Right hindlimb (tissue), 1 donor: ENCODE results near the gene HCCS.
"Not testable (repeated sequence)": the region's sequence is repeated elsewhere in the genome, so short reads cannot be mapped to it uniquely, and the experiment has no call there.

ENCODE experiments used
- DNase-seq: peaks from one replicate; pipeline ENCODE4 v3.0.0-alpha.2; 2018

The HCCS gene

DNA sequence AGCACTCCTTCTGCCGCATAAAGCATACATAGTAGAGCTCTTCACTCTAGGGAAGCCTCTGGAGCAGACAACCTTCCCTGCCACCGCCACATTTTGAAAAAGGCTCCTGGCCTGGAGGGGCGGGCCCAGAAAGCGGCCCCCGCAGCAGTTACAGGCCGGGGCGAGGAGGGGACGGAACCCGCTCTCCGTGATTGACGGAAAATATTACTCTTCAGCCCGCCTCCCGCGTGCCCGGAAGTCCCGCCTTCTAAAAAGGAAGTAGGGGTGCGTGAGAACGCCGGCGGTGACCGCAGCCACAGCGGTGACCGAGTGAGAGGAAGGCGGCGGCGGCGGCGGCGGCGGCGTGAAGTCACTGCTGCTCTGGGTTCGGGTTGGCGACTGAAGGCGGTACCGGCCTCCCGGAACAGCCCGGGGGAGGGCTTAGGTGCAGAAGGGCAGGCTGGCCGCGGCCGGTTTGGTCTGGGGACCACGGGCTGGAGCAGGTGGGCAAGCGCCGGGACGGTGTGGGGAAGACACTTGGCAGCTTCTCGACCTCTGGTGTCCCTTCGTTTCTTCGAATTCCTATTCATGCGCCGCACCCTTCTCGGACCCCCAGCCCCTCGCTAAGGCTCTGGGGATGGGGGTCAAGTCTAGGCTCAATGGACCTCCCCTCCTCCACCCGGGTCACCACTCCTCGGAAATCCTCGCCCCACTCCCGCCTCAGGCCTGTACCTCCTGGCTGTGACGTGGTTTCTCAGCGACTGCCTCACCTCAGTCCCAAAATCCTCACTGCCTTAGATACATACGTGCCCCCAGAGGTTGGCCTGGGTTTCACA is at the start of gene HCCS:
Gene HCCS (plus strand): TSS at position 296 of the 815 bp plus-strand sequence. CDS start 729 bp downstream, outside the sequence.
- peak; percentile 92 for DNase-seq

DNA sequence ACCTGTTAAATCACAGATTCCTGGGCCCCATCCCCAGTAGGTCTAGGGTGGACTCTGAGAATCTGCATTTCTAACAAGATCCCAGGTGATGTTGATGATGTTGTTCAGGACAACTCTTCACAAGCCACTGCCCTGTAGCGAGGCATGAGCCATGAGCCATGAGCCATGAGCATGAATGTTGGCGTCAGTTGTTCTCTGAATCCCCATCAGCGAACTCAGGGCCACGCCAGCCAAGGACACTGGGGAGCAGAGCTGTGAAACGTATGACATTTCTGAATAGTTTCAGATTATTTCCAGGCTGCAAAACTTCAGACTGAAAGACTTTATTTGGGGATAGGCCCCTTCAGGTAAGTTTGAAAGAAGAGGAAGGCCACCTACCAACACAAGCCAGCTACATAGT is 46.9 kb upstream of the HCCS start:
- no peak for DNase-seq

DNA sequence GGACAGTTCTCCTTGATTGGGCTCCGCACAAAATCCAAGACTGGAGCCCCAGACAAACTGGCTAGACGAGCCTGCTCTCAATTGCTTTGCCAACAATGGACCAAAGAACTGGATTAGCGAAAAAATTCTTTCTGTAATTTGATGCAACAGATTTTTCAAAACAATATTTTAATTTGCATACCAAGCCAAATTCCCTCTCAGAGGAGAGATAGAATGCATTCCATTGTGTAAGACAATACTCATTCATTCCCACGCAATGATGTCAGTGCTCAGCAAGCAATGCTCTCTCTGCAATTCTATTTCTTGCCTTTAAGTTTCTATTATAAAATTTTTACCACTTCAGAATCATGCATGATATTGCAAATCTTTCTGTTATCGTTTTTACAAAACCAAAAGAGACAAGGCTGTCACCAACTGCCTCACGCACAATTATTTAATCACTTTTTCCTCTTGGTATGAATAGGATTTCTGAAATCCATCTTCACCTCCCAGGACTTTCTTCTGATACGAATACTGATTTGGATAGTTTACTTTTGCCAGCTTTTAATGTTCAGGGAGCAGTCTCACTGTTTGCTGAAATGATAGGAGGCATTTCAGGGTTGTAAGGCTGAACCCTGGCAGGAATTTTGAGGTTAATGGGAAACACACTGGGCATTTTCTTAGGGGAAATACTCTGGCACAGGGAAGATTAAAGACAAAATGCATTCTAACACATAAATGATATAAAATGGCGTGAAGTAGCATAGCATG is 46.1 kb upstream of the HCCS start:
- peak; percentile 37 for DNase-seq

DNA sequence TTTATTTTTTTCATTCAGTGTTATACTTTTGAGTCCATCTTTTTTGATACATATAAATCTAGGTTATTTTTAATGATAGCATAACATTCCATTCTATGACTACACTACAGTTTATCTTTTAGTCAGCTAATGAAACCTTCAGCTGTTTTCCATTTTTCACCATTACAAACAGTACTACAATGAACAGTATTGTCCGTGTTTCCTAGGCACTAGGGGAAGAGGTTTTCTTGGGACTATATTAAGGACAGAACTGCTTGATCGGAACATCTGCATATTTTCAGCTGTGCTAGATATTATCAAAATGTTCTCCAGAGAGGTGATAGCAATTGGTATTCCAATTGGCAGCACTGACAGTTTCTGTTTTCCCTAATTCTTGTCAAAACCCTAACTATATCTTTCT is 44.3 kb upstream of the HCCS start:
- DNase-seq: no peak

DNA sequence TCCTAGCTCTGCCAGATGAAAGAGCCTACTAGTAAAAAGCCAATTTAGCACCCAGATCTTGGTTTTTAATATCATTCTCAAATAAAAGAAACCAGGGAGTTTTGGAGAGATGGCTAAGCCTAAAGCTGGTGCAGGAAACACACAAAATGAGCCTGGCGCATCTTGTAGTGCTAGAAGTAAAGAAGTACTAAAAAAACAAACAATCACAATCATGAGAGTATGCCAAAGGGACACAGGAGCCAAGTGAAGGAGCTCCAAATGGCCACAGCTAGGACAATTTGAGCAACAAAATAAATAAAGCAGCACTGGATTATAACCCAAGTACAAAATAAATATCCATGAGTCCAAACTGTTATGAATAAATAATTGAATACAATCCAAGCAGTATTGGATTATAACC is 37.8 kb upstream of the HCCS start:
- DNase-seq: no peak

DNA sequence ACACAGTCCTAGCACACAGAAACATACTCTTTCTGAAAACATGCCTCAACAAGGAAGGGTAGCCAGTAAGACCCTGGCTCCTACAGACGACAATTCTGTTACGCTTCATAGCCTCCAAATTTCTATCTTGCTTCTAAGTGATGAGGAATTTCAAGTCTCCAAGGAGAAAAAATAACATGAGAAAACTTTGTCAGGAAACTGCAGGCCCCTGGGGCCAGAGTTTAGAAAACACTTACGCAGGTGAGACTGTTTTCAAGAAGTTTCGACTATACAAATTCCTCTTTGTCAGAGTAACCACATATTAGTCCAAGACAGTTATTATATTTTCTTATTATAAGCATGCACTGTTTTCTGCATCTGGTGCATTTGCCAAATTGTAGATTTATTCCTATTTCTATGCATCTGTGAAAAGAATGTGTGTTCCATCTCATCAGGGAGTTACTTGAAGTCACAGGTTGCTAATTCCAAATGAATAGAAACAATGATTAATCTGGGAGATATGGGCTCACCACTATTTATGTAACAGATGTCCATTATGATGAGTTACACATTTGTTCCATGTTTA is 30.3 kb upstream of the HCCS start:
- peak; percentile 53 for DNase-seq

DNA sequence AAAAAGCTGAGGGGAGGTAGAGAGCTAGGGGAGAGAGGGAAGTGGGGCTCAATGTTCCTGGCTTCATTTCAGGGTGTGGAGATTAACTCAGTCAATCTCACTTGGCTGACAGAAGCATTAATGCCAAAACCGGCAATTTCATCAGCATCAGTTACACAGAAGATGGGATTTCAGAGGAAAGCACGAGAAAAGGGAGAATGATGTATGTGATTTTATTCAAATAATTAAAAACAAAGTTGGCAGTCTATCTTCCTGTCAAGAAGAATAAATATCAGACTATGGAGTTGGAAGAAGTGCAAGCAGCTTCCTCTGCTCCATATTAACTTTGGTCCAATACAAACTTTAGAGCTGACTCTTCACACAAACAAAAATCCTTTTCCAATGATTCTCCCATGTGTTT is 29.6 kb upstream of the HCCS start:
- peak; percentile 33 for DNase-seq

DNA sequence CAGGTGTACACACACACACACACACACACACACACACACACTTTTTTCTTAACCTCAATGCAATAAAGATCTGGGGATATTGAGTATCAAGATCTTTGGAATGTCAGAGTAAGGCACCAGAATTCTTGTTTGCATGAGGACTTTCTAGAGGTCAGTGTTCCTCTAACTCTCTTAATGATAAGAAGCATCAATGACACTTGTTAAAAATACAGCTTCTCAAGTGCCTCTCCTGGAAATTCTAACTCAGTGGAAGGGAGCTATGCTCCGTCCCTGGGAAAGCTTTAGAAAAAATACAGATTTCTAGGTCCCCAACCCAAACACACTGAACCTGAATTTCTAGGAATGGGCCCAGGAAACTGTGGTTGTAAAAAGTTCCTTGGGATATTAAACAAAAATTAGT is 25.8 kb upstream of the HCCS start:
- no peak for DNase-seq

DNA sequence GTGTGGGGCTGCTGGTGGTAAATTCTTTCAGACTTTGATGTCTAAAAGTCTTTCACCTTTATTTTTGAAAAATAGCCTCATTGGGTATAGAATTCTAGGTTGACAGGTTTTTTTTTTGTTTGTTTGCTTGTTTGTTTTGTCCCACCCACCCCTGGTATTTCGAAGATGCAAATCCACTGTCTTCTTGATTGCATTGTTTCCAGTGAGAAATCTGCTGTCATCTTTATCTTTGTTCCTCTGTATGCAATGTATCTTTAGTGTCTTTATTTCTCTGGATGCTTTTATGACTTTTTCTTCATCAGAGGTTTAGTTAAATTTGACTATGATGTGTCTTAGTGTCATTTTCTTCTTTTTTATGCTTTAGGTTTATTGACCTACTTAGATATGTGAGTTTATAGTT is 21.3 kb upstream of the HCCS start:
- DNase-seq: no peak

DNA sequence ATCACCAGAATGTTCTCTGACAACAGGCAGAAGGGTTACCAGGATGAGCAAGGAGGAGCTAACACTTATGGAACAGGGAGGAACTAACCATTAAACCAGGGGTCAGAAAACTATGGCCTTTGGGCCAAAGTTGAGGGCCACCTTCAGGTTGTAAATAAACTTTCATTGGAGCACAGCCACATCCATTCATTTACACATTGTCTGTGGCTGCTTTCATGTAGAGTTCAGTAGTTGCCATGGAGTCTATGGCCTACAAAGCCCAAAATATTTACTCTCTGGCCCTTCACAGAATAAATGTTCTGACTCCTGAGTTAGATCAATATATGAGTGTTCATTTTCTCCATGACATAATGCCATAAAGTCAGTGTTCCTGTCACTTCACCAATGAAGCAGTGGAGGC is 13.2 kb upstream of the HCCS start:
- DNase-seq: no peak

DNA sequence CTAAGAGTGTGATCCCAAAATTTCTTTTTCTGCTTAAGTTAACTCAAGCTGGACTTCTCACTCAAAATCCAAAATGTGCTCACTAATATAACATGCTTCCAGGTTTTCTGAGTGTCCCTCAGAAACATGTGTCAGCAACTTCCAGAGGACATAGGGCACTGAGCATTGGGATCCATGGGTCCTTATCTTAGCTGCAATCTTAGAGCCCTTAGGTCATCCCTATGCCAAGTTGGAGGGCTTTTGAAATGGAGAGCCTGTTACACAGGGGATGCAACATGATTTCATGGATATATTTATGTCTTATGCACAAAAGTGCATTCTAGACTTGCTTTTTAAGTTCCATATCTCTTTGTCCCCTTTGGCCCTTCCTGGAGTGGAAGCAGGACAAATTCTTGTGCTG is 11.7 kb upstream of the HCCS start:
- DNase-seq: no peak

DNA sequence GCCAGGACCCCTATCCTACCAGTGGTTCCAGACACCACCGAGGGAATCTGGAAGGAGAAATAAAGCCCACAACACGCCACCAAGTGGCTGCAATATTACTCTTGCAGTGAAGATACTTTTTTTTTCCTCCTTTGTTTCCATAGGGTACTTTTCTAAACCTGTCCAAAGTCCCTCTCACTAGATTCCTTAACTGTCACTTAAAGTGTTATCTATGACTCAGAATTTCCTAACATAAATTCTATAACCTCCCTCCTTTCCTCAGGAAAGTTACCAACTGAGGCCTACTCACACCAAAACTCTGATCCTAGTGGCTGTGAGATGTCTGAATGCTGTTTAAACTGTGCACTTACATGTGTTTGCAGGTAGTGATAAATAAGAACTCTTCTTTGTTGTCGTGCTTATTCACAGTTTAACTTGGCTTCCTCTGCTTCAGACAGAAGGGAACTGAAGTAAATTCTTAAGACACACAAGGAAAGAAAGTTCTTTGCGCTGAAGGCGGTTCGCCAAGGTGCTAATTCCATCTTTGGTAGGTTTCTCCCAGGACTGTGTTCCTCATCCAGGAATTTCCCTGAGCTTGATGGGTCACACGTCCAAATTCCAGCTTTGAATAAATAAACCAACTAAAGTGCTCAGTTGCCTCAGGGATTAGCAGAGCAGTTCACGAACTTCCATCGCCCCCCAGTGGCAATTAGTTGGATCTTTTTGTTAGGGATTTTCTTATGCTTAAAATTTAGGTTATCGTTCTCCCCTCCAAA is 10.7 kb upstream of the HCCS start:
- DNase-seq: peak; percentile 70

DNA sequence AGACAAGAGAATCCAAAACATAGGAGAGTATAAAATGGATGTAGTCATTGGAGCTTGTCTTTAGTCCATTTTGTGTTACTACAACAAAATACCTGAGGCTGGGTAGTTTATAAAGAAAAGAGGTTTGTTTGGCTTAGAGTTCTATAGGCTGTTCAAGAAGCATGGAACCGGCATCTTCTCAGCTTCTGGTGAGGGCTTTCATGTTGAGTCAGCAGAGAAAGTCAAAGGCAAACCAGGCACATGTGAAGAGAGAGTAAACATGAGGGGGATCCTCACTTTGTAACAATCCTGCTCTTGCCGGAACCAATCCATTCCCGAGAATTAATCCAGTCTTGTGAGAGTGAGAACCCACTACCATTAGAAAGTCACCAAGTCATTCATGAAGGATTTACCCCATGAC is 8.1 kb upstream of the HCCS start:
- DNase-seq: no peak

DNA sequence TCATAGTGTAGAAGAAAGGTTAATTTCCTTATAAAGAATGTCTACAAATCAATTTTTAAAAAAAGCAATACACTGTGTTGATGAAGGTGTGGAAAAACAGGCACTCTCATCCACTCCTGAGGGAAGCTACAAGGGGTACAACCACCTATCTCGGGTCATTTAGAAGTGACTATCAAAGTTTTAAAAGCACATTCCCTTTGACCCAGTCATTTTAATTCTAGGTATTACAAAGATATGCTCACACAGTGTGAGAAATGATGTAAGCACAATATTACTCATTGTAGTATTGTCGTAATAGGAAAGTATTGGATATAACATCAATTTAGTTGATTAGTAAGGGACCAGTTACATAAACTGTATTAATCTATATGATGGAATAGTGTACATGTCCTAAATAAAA is 7.4 kb upstream of the HCCS start:
- DNase-seq: no peak

DNA sequence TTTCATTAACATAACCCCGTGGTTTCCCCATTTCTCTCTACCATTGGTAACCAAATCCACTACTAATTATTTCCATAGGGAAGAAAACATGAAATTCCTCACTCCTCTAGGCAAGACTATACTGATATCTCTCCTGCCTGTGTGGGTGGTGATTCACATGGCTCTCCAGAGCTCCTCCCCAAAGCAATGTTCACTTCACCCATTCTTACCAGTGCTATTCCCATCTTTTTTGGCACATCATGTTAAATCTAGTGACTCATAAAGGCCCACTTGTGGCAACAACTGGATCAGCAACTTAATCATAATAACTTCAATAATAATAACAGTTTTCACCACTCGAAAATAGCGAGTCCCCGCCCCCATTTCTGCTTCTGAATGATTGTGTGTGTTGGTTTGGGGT is 6.1 kb upstream of the HCCS start:
- DNase-seq: no peak

DNA sequence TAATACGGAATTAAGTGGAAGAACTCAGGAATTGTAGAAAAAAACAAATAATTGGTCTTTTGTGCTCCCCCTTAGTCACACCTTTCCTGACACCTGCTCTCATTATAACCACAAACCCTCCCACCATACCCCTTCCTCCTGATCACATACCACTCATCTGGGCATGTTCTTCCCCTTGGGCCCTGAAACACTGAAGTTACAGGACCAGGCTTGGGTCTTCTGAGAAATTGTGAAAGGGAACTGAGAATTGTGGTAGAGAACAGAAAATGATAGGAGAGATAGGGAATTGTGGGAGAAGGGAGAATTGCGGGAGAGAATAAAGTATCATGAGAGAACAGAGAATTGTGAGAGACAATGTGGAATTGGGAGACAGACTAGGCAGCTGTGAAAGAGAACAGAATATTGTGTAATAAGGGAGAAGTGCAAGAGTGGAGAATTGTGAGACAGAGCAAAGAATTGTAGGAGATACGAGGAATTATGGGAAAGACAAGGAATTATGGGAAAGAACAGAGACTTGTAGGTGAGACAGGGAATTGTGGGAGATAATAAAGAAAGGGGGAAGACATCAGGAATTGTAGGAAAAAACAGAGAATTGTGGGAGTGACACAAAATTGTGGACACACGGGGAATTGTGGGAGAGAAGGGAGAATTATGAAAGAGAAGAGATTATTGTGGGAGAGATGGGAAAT is 2.7 kb upstream of the HCCS start:
- no peak for DNase-seq

DNA sequence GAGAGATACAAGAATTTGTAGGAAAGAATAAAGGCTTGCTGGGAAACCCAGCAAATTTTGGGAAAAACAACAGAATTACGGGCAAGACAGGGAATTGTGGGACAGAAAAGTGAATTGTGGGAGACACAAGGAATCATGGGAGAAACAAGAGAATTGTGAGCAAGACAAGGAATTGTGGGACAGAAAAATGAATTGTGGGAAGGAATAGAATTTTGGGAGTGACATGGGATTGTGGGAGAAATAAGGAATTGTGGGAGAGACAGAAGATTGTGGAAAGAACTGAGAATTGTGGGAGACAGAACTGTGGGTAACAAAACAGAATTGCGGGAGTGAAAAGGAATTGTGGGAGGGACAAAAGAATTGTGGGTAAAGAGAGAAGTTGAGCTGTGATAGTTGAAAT is 1.2 kb upstream of the HCCS start:
- no peak for DNase-seq

DNA sequence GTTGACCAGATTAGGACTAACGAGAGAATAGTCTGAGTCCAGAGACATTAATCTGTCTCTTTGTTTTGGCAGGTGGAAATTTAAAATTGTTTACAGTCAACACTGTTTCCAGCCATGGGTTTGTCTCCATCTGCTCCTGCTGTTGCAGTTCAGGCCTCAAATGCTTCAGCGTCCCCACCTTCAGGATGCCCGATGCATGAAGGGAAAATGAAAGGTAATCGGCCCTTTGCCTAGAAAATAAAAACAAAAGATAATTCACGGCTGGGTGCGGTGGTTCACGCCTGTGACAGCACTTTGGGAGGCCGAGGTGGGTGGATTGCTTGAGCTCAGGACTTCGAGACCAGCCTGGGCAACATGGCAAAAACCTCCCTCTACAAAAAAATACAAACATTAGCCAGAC is 815 bp downstream of the HCCS start:
- no peak for DNase-seq

DNA sequence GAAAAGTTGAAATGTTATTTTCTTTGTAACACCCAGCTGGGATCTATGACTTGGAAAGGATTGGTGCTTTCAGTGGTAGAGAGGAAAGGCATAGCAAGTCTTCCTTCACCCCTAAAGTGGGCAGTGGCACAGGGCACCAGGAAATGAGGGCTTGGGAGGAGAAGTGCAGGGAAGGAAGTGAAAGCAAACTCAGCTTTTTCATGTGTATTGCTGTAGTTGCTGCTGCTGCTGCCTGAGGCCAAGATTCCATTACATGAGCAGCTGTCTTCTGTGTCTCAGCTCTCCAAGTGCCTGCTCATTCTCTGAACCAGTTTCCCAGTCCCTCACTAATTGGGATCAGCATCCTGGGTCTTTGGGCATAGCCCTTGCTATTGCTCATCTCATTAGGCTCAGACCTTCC is 2.6 kb downstream of the HCCS start:
- no peak for DNase-seq

DNA sequence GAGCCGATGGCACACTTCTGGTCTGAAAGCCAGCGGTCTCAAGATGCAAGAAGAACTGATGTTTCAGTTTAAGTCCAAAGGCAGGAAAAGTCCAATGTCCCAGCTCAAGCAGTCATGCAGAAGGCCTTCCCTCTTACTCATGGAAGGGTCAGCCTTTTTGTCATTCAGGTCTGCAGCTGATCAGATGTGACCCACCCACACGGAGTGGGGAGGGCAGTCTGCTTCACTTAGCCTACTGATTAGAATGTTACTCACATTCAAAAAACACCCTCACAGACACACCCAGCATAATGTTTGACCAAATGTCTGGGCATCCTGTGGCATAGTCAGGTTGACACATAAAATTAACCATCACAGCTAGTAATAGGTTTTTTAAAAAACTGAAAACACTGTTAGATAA is 6.6 kb downstream of the HCCS start:
- DNase-seq: no peak

DNA sequence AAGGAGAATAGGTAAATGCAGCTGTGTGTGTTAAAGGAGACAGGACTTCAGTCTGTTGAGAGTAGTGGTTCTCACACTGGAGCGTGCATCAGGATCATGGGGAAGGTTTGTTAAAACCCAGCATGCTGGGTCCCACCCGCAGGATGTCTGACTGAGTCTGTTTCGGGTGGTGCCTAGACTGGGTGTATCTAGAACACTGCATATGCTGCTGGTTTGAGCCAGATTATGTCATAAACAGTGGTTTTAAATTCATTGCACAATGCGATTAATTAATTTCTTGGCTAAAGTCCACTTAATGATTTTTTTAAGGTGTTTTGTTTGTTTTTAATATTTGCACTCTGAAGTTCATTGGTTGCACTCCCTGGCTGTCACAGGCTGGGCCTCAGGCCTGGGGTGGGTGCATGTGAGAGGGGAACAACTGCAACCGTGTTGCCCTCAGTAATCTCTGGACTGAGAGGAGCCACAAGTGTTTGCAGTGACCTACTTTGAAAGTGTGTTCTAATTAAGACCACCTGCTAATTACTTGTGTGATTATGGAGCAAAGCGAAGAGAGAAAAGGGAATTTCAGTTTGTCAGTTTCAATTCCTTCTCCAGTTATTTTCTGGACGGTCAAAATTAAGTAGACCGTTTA is 8.3 kb downstream of the HCCS start:
- no peak for DNase-seq

DNA sequence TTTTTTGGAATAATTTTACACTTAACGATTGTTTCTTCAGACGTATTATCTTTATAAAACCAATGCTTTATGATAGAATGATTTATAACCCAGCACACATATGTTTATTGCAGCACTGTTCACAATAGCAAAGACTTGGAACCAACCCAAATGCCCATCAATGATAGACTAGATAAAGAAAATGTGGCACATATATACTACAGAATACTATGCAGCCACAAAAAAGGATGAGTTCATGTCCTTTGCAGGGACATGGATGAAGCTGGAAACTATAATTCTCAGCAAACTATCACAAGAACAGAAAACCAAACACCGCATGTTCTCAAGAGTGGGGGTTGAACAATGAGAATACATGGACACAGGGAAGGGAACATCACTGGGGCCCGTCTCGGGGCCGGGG is 12.0 kb downstream of the HCCS start:
- DNase-seq: not testable (repeated sequence)
